H1 (cell line): ENCODE results near the gene NRL. TPM values are rescaled to one million over a fixed set of nuclear protein-coding genes. Genes with fewer than 3 reads are reported as not detected.

Experiments
- BCL11A ChIP-seq, 2 experiments: IDR thresholded peaks; one replicate each; pipeline ENCODE4 v1.6.1; 2011; ENCODE audit warnings: low read depth in 2 of 2, low read length in 2 of 2, mild to moderate bottlenecking in 2 of 2
- CREB1 ChIP-seq: IDR thresholded peaks from 2 replicates; pipeline ENCODE4 v1.6.1; 2012; ENCODE audit warnings: inconsistent platforms
- EZH2 ChIP-seq: fragments of 200-600 bp; sonication (generic); IDR thresholded peaks from 2 replicates; pipeline ENCODE4 v1.7.1; 2012; ENCODE audit warnings: low read depth, mild to moderate bottlenecking, moderate library complexity, low read length, inconsistent platforms; ENCODE audit not compliant: severe bottlenecking
- MAFK ChIP-seq: IDR thresholded peaks from 2 replicates; pipeline ENCODE4 v1.6.1; 2012; ENCODE audit warnings: low read depth, mild to moderate bottlenecking, improper control_type of control experiment, low read length
- POU5F1 ChIP-seq: IDR thresholded peaks from 2 replicates; pipeline ENCODE4 v1.6.1; 2011; ENCODE audit warnings: low read depth, mild to moderate bottlenecking, low read length, moderate library complexity
- RFX5 ChIP-seq: IDR thresholded peaks from 2 replicates; pipeline ENCODE4 v1.6.1; 2011; ENCODE audit warnings: low read depth, low read length, improper control_type of control experiment, borderline replicate concordance
- SIRT6 ChIP-seq: IDR thresholded peaks from one replicate; pipeline ENCODE4 v1.7.1; 2012; ENCODE audit warnings: low read length, inconsistent platforms
- SP2 ChIP-seq: IDR thresholded peaks from 2 replicates; pipeline ENCODE4 v1.6.1; 2012; ENCODE audit warnings: mild to moderate bottlenecking, low read length, inconsistent platforms
- SP4 ChIP-seq: IDR thresholded peaks from 2 replicates; pipeline ENCODE4 v1.6.1; 2012; ENCODE audit warnings: low read length, inconsistent platforms
- polyA plus RNA-seq, 7 experiments: library from polyadenylated mRNA; depleted of rRNA in 3 of 7; stranded (reverse) in 5 of 7; unstranded in 2 of 7; fragments of >200 nt in 5 of 7; fragments of 200-250 nt in 2 of 7; gene quantifications; 1 replicate in 5 of 7; 2 replicates in 1 of 7; 4 replicates in 1 of 7; pipeline versions ENCODE4 v1.2.1 to v1.2.3, GENCODE V29; 2011 to 2013; ENCODE audit warnings: missing spikeins in 2 of 7, mixed read lengths in 2 of 7
- total RNA-seq: library from RNA; stranded (reverse); fragmentation: NEBNext Ultra II Directional; extraction: Animal tissue kit (Norgen Biotek cat#: 25700); gene quantifications from 2 replicates; pipeline ENCODE4 v1.2.1, GENCODE V29; 2021
- TF ChIP-seq, protein P1 (sequence below): IDR thresholded peaks from 2 replicates; pipeline ENCODE4 v1.6.1; 2011; ENCODE audit warnings: low read length, improper control_type of control experiment

The NRL gene
- total and polyA plus RNA-seq, 2 of the 8 experiments (the other 6 are each of a cell fraction or from before 2014, with no cell fraction given), result 1.1 to 2.2 TPM

DNA sequence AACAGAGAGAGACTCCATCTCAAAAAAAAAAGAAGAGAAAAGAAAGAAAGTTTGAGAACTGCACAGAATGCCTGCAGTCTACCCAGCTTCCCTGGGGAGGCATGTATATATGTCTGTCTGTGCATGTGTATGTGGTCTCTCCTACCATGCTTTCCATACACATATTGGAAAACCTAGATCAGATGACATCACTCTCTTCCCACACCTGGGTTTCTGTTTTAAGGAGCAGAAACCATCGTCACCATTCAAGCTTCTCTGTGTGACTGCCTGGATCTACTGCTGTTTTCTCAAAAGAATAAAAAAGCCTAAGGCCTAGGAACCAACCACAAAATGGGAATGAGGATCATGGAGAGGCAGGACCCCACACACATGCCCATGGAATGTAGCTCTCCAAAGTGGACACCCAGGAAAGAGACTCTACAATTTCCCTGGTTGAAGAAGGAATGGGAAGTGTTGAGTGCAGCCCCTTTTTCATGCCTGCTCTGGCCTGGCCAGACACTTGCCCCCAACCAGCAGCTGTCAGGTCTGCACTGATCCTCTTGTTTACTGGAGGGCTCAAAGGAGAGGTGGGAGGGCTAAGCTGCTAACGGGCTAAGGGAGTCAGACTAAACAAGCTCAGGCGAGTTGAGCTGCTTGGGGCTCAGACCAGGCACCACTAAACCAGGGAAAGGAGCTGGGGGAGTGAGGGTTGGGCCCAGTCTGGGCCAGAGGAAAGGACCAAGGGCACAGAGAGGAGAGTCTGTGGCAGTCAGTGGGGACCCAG, 28.4 kb downstream of the NRL start (continued):
- TF ChIP-seq SP4 (no peak), POU5F1 (no peak), SP2 (no peak), BCL11A (IDR thresholded peaks at IDR 0.05; ENCODE audit: low read depth in 2 of 2, low read length in 2 of 2) (no peak), CREB1 (no peak), MAFK (no peak), SIRT6 (no peak), RFX5 (no peak), EZH2 (no peak)
- TF ChIP-seq, protein P1, sequence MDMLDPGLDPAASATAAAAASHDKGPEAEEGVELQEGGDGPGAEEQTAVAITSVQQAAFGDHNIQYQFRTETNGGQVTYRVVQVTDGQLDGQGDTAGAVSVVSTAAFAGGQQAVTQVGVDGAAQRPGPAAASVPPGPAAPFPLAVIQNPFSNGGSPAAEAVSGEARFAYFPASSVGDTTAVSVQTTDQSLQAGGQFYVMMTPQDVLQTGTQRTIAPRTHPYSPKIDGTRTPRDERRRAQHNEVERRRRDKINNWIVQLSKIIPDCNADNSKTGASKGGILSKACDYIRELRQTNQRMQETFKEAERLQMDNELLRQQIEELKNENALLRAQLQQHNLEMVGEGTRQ, result no peak
